HepG2 (cell line): ENCODE data around the gene RAB40A. TPM values are rescaled to one million over a fixed set of nuclear protein-coding genes. Genes with fewer than 3 reads are reported as not detected.

Experiments
- ATAC-seq: fragments of 200-7000 bp; cut with Tn5 transposase; 3 replicates; pipeline ENCODE4 v1.9.1; 2020; ENCODE audit warnings: mild to moderate bottlenecking, moderate library complexity
- BruUV-seq: library from RNA; stranded (reverse); fragments of 400-500 nt; replicated peaks from 2 replicates; lab custom pipeline; 2021; lab: Mats Ljungman, UMichigan
- CTCF ChIA-PET: fragments of 300-600 bp; formaldehyde crosslinking; extraction: SDS; loops from one replicate; lab custom pipeline; 2021; ENCODE audit warnings: low total read pairs, inconsistent platforms, low intra/inter-chr PET ratio; lab: Yijun Ruan, JAX
- POLR2A ChIA-PET: fragments of 350-600 bp; sonication (Branson Sonifier 250); formaldehyde crosslinking; loops from one replicate; lab custom pipeline; 2020; ENCODE audit warnings: antibody characterized with exemption, inconsistent platforms; lab: Yijun Ruan, JAX
- DNase-seq: peaks from one replicate; pipeline ENCODE4 v3.0.0-alpha.2; 2015; ENCODE audit warnings: low spot score
- FAIRE-seq: peaks from 3 replicates; lab custom pipeline; 2011; peaks lifted over from hg19 to GRCh38; lab: Jason Lieb, UNC
- H2AFZ ChIP-seq: one replicate; pipeline ENCODE4 v1.6.1; 2011; ENCODE audit warnings: low read length, inconsistent platforms
- H3K27ac ChIP-seq: fragments of 300-600 bp; 3 replicates; pipeline ENCODE4 v1.8.0; 2011; ENCODE audit warnings: mixed run types, mild to moderate bottlenecking, mixed read lengths, low read length, inconsistent platforms; ENCODE audit not compliant: insufficient read depth; ENCODE audit errors: extremely low read length
- H3K27me3 ChIP-seq, 2 experiments: fragments of 200-600 bp in 1 of 2; 2 replicates in 1 of 2; 3 replicates in 1 of 2; pipeline versions ENCODE4 v1.6.0 to v1.8.0; 2011; ENCODE audit warnings: low read length in 2 of 2, mild to moderate bottlenecking in 2 of 2, moderate library complexity in 2 of 2, inconsistent platforms in 1 of 2; ENCODE audit not compliant: insufficient read depth in 2 of 2, control insufficient read depth in 1 of 2
- H3K36me3 ChIP-seq, 2 experiments: fragments of 200-600 bp in 1 of 2; replicated peaks in 1 of 2; 2 replicates in 1 of 2; 3 replicates in 1 of 2; pipeline versions ENCODE4 v1.5.1 to v1.8.0; 2011; ENCODE audit warnings: low read length in 2 of 2, inconsistent platforms in 1 of 2; ENCODE audit not compliant: insufficient read depth in 2 of 2, control insufficient read depth in 1 of 2
- H3K4me1 ChIP-seq: 2 replicates; pipeline ENCODE4 v1.5.1; 2012; ENCODE audit warnings: low read length, inconsistent platforms; ENCODE audit not compliant: insufficient read depth
- H3K4me2 ChIP-seq: 2 replicates; pipeline ENCODE4 v1.6.0; 2011; ENCODE audit warnings: low read depth, low read length, inconsistent platforms
- H3K4me3 ChIP-seq, 3 experiments: fragments of 200-600 bp in 1 of 3; sonication (generic), shearing (Covaris generic) in 1 of 3; replicated peaks in 1 of 3; 2 replicates each; pipeline ENCODE4 v1.5.1; 2011 to 2016; ENCODE audit warnings: low read length in 3 of 3, inconsistent platforms in 2 of 3, low read depth in 2 of 3, mild to moderate bottlenecking in 2 of 3, control low read depth in 1 of 3, mixed read lengths in 1 of 3; ENCODE audit not compliant: insufficient read depth in 1 of 3
- H3K79me2 ChIP-seq: one replicate; pipeline ENCODE4 v1.6.1; 2011; ENCODE audit warnings: low read length, inconsistent platforms; ENCODE audit not compliant: insufficient read depth
- H3K9ac ChIP-seq: 2 replicates; pipeline ENCODE4 v1.6.0; 2011; ENCODE audit warnings: mild to moderate bottlenecking, low read depth, low read length, inconsistent platforms; ENCODE audit not compliant: insufficient read depth
- H3K9me3 ChIP-seq: 2 replicates; pipeline ENCODE4 v1.5.1; 2012; ENCODE audit warnings: mild to moderate bottlenecking, low read length
- H4K20me1 ChIP-seq: 2 replicates; pipeline ENCODE4 v1.6.0; 2011; ENCODE audit warnings: inconsistent platforms, mild to moderate bottlenecking, low read length, moderate library complexity; ENCODE audit not compliant: insufficient read depth
- CCAR2 ChIP-seq: fragments of 200-400 bp; formaldehyde crosslinking; optimal IDR thresholded peaks from 2 replicates; pipeline ENCODE3; 2018; ENCODE audit warnings: low read depth, mild to moderate bottlenecking, low read length, moderate library complexity
- EP300 ChIP-seq, 3 experiments: sonication (generic) in 1 of 3; formaldehyde crosslinking in 1 of 3; IDR thresholded peaks; 2 replicates each; pipeline versions ENCODE4 v1.5.1 to v1.6.1; 2011 to 2020; ENCODE audit warnings: low read depth in 2 of 3, low read length in 2 of 3, borderline replicate concordance in 1 of 3, improper control_type of control experiment in 1 of 3, mild to moderate bottlenecking in 1 of 3, missing genetic modification reagents in 1 of 3, moderate library complexity in 1 of 3
- FOSL2 ChIP-seq: sonication (generic); formaldehyde crosslinking; IDR thresholded peaks from 2 replicates; pipeline ENCODE4 v1.4.0; 2020; ENCODE audit warnings: missing genetic modification reagents
- FOXC1 ChIP-seq: sonication (generic); formaldehyde crosslinking; IDR thresholded peaks from 2 replicates; pipeline ENCODE4 v1.8.0; 2022; ENCODE audit warnings: mild to moderate bottlenecking, missing genetic modification reagents, borderline replicate concordance
- GATAD2A ChIP-seq: IDR thresholded peaks from 2 replicates; pipeline ENCODE4 v1.6.1; 2016
- NR2C2 ChIP-seq: sonication (generic); formaldehyde crosslinking; IDR thresholded peaks from 2 replicates; pipeline ENCODE4 v1.4.0; 2020; ENCODE audit warnings: missing genetic modification reagents, mild to moderate bottlenecking, moderate library complexity, borderline replicate concordance
- SOX6 ChIP-seq, 2 experiments: fragments of 450-650 bp in 1 of 2; sonication (generic) in 1 of 2; formaldehyde crosslinking in 1 of 2; IDR thresholded peaks; 2 replicates each; pipeline versions ENCODE4 v1.4.0 to v1.6.1; 2017 to 2020; ENCODE audit warnings: antibody characterized with exemption in 1 of 2, mild to moderate bottlenecking in 1 of 2, missing genetic modification reagents in 1 of 2
- TCF7 ChIP-seq: sonication (generic); IDR thresholded peaks from 2 replicates; pipeline ENCODE4 v1.6.1; 2016; ENCODE audit warnings: antibody characterized with exemption, low read depth
- U2AF1 ChIP-seq: fragments of 200-400 bp; formaldehyde crosslinking; optimal IDR thresholded peaks from 2 replicates; pipeline ENCODE3; 2017; ENCODE audit warnings: mild to moderate bottlenecking, low read depth, low read length
- ZNF253 ChIP-seq: sonication (generic); formaldehyde crosslinking; IDR thresholded peaks from 2 replicates; pipeline ENCODE4 v1.8.0; 2022; ENCODE audit warnings: mild to moderate bottlenecking, missing genetic modification reagents, borderline replicate concordance
- ZNF747 ChIP-seq: sonication (generic); formaldehyde crosslinking; IDR thresholded peaks from 2 replicates; pipeline ENCODE4 v1.8.1; 2023; ENCODE audit warnings: missing genetic modification reagents, mild to moderate bottlenecking, borderline replicate concordance
- WGBS: methylation state at CpG from one replicate; pipeline ENCODE4 v1.1.6; 2017; ENCODE audit warnings: low lambda C conversion rate; 5-methylcytosine and 5-hydroxymethylcytosine counted together
- in situ Hi-C: cut with HindIII; loops from 2 replicates; pipeline ENCODE4 v1.10.0; 2017; ENCODE audit warnings: low pct_unique_long_range_greater_than_20kb; ENCODE audit not compliant: extremely low pct_ligation_motif_present
- intact Hi-C: fragments of 100-400 bp; cut with micrococcal nuclease; formaldehyde crosslinking; loops from one replicate; pipeline ENCODE4 v1.10.0; 2022; ENCODE audit not compliant: unreplicated experiment
- polyA plus RNA-seq, 8 experiments: library from polyadenylated mRNA; depleted of rRNA in 3 of 8; stranded (reverse) in 7 of 8; unstranded in 1 of 8; fragments of >200 nt; fragmentation: Illumina TruSeq in 4 of 8; extraction: Trizol in 4 of 8; gene quantifications; 2 replicates each; pipeline versions ENCODE4 v1.2.1 to v1.2.3, GENCODE V29; 2011 to 2016; ENCODE audit warnings: low read depth in 4 of 8, missing spikeins in 1 of 8, mixed read lengths in 1 of 8; ENCODE audit not compliant: insufficient read depth in 1 of 8
- total RNA-seq, 5 experiments: library from RNA; depleted of rRNA; stranded (reverse); fragments of >200 nt; fragmentation: Illumina TruSeq; extraction: Trizol; gene quantifications; 2 replicates each; pipeline ENCODE4 v1.2.3, GENCODE V29; 2016; ENCODE audit warnings: low read depth in 1 of 5
- TF ChIP-seq, protein P1 (sequence below): sonication (generic); formaldehyde crosslinking; IDR thresholded peaks from 2 replicates; pipeline ENCODE4 v1.8.0; 2022; ENCODE audit warnings: mild to moderate bottlenecking, missing genetic modification reagents
- TF ChIP-seq, protein P2 (sequence below), 2 experiments: fragments of 450-650 bp in 1 of 2; sonication (generic) in 1 of 2; formaldehyde crosslinking in 1 of 2; IDR thresholded peaks; 2 replicates each; pipeline versions ENCODE4 v1.6.1 to v1.8.0; 2016 to 2022; ENCODE audit warnings: antibody characterized with exemption in 1 of 2, mild to moderate bottlenecking in 1 of 2, missing genetic modification reagents in 1 of 2

Gene RAB40A
- total and polyA plus RNA-seq, 2 of the 13 experiments (the other 11 are each of a cell fraction or from before 2014, with no cell fraction given): 0.11 TPM; not detected in 1

DNA sequence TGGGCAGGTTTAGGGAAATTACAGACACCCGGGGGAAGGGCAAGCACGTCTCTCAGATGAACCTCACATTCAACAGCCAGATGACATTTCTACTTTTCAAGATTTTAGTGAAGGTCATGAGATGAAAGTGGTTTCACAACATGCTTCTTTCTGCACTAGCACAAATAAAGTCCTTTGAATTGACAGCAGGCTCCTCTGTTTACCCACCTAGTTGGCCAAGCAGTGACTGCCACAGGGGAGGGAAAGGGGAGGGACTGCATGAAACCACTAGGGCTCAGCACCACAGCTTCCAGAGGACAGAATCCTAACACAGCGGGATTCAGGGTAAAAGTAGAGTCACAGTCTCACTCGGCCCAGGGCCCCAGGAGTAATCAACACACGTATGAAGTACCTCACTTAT is 6.2 kb downstream of the RAB40A start:
- WGBS: 0% methylated on average over 5 of the region's 5 CpGs
- Histone ChIP-seq H3K4me3 (no peak overlapping the region), H3K4me1 (peaks cover 17% of the 10 kb centered on the region), H3K9ac (no peak overlapping the region), H3K27me3 (no peaks in the 10 kb centered on the region), H2AFZ (no peak overlapping the region), H3K27ac (no peak overlapping the region), H3K36me3 (no peaks in the 10 kb centered on the region), H3K9me3 (no peaks in the 10 kb centered on the region), H4K20me1 (no peaks in the 10 kb centered on the region), H3K4me2 (peak overlapping the region; percentile 45; the same call in 1 of the 2 replicates), H3K79me2 (no peaks in the 10 kb centered on the region)
- ATAC-seq (peak; percentile 100), DNase-seq (peak; percentile 70), FAIRE-seq (peak; percentile 97)
- CTCF ChIA-PET: no interaction called here
- POLR2A ChIA-PET: no interaction called here
- no TSS peak for BruUV-seq
- intact Hi-C loops (no loop called here), in situ Hi-C loops (no loop called here)
- no peak for TF ChIP-seq FOXC1 (CRISPR knock-in tag)
- TF ChIP-seq FOSL2 (CRISPR knock-in tag): 0 out of 2 replicates have a peak, but pooled peaks have one; percentile 11
- TF ChIP-seq ZNF253 (CRISPR knock-in tag): no peak
- TF ChIP-seq, protein P1, sequence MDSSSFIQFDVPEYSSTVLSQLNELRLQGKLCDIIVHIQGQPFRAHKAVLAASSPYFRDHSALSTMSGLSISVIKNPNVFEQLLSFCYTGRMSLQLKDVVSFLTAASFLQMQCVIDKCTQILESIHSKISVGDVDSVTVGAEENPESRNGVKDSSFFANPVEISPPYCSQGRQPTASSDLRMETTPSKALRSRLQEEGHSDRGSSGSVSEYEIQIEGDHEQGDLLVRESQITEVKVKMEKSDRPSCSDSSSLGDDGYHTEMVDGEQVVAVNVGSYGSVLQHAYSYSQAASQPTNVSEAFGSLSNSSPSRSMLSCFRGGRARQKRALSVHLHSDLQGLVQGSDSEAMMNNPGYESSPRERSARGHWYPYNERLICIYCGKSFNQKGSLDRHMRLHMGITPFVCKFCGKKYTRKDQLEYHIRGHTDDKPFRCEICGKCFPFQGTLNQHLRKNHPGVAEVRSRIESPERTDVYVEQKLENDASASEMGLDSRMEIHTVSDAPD (CRISPR knock-in tag): no peak
- TF ChIP-seq, protein P2, sequence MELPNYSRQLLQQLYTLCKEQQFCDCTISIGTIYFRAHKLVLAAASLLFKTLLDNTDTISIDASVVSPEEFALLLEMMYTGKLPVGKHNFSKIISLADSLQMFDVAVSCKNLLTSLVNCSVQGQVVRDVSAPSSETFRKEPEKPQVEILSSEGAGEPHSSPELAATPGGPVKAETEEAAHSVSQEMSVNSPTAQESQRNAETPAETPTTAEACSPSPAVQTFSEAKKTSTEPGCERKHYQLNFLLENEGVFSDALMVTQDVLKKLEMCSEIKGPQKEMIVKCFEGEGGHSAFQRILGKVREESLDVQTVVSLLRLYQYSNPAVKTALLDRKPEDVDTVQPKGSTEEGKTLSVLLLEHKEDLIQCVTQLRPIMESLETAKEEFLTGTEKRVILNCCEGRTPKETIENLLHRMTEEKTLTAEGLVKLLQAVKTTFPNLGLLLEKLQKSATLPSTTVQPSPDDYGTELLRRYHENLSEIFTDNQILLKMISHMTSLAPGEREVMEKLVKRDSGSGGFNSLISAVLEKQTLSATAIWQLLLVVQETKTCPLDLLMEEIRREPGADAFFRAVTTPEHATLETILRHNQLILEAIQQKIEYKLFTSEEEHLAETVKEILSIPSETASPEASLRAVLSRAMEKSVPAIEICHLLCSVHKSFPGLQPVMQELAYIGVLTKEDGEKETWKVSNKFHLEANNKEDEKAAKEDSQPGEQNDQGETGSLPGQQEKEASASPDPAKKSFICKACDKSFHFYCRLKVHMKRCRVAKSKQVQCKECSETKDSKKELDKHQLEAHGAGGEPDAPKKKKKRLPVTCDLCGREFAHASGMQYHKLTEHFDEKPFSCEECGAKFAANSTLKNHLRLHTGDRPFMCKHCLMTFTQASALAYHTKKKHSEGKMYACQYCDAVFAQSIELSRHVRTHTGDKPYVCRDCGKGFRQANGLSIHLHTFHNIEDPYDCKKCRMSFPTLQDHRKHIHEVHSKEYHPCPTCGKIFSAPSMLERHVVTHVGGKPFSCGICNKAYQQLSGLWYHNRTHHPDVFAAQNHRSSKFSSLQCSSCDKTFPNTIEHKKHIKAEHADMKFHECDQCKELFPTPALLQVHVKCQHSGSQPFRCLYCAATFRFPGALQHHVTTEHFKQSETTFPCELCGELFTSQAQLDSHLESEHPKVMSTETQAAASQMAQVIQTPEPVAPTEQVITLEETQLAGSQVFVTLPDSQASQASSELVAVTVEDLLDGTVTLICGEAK (IDR thresholded peaks at IDR 0.05): no peak
- TF ChIP-seq, protein P2 (CRISPR knock-in tag; IDR thresholded peaks at IDR 0.05): peak; percentile 49; the same call in 1 of the 2 replicates
- no peak for TF ChIP-seq SOX6 (IDR thresholded peaks at IDR 0.05)
- peak; percentile 16; the same call in 1 of the 2 replicates for TF ChIP-seq SOX6 (CRISPR knock-in tag; IDR thresholded peaks at IDR 0.05)
- no peak for TF ChIP-seq U2AF1
- TF ChIP-seq GATAD2A (CRISPR knock-in tag): peak; percentile 48; the same call in 1 of the 2 replicates
- TF ChIP-seq EP300 (IDR thresholded peaks at IDR 0.05; ENCODE audit: low read depth in 2 of 2, low read length in 2 of 2): peak in 1 of 2 experiments; percentile 41; a peak in 1 of 4 replicates
- TF ChIP-seq EP300 (CRISPR knock-in tag; IDR thresholded peaks at IDR 0.05; ENCODE audit: borderline replicate concordance): no peak
- TF ChIP-seq NR2C2 (CRISPR knock-in tag): no peak
- no peak for TF ChIP-seq ZNF747
- no peak for TF ChIP-seq CCAR2
- peak; percentile 48; the same call in 1 of the 2 replicates for TF ChIP-seq TCF7
